Stimulated activated CD8-positive, alpha-beta memory T cell treated with anti-CD3 and anti-CD28 coated beads, Interleukin-15, amount 100 ng/mL, for 1 hour (primary cell): Measurements from ENCODE around the gene QSOX2.

Experiments
- DNase-seq: peaks from one replicate; pipeline ENCODE4 v3.0.0-alpha.2; 2020; ENCODE audit warnings: low read depth

Gene QSOX2

GRCh38 chr9:136203408-136204144, 42.0 kb downstream of the QSOX2 start:
- no peak for DNase-seq

- DNase-seq = no peak
Measured at GRCh38 chr9:136202454-136203407, 42.9 kb downstream of the QSOX2 start.

GRCh38 chr9:136201609-136202453, 43.8 kb downstream of the QSOX2 start:
- DNase-seq = no peak

GRCh38 chr9:136201174-136201573, 44.4 kb downstream of the QSOX2 start:
- no peak for DNase-seq

GRCh38 chr9:136200424-136200823, 45.2 kb downstream of the QSOX2 start:
- no peak for DNase-seq

GRCh38 chr9:136199391-136200288, 46.0 kb downstream of the QSOX2 start:
- no peak for DNase-seq

GRCh38 chr9:136198605-136199083, 47.0 kb downstream of the QSOX2 start:
- DNase-seq = no peak

- DNase-seq = no peak
Measured at GRCh38 chr9:136197930-136198604, 47.5 kb downstream of the QSOX2 start.

GRCh38 chr9:136197084-136197875, 48.3 kb downstream of the QSOX2 start:
- DNase-seq = no peak

- no peak for DNase-seq
Measured at GRCh38 chr9:136196404-136197083, 49.1 kb downstream of the QSOX2 start.

- DNase-seq = no peak
Measured at GRCh38 chr9:136194540-136194939, 51.1 kb downstream of the QSOX2 start.

- DNase-seq = no peak
Measured at GRCh38 chr9:136193891-136194279, 51.7 kb downstream of the QSOX2 start.

GRCh38 chr9:136193127-136193890, 52.3 kb downstream of the QSOX2 start:
- DNase-seq = no peak

- no peak for DNase-seq
Measured at GRCh38 chr9:136192289-136193126, 53.1 kb downstream of the QSOX2 start.

- DNase-seq = no peak
Measured at GRCh38 chr9:136191960-136192286, 53.7 kb downstream of the QSOX2 start.

GRCh38 chr9:136191099-136191959, 54.3 kb downstream of the QSOX2 start:
- no peak for DNase-seq
